HepG2 (cell line): Measurements from ENCODE around the gene GRID1. TPM values are rescaled to one million over a fixed set of nuclear protein-coding genes. Genes with fewer than 3 reads are reported as not detected.

Experiments used
- ELF4 ChIP-seq: sonication (generic); formaldehyde crosslinking; IDR thresholded peaks from 2 replicates; pipeline ENCODE4 v1.5.0; 2020; ENCODE audit warnings: missing genetic modification reagents, mild to moderate bottlenecking, moderate library complexity, borderline replicate concordance
- ELK4 ChIP-seq: sonication (generic); formaldehyde crosslinking; IDR thresholded peaks from 2 replicates; pipeline ENCODE4 v1.9.0; 2021; ENCODE audit warnings: missing genetic modification reagents, borderline replicate concordance
- PBX2 ChIP-seq: IDR thresholded peaks from 2 replicates; pipeline ENCODE4 v1.6.1; 2016; ENCODE audit warnings: control low read depth
- REL ChIP-seq: sonication (generic); formaldehyde crosslinking; conservative IDR thresholded peaks from 2 replicates; pipeline ENCODE4 v1.8.0; 2022; ENCODE audit warnings: mild to moderate bottlenecking, missing genetic modification reagents, moderate library complexity
- TBX2 ChIP-seq: sonication (generic); formaldehyde crosslinking; IDR thresholded peaks from 2 replicates; pipeline ENCODE4 v1.5.0; 2020; ENCODE audit warnings: missing genetic modification reagents, mild to moderate bottlenecking, borderline replicate concordance
- ZBTB34 ChIP-seq: sonication (generic); formaldehyde crosslinking; IDR thresholded peaks from 2 replicates; pipeline ENCODE4 v1.8.0; 2022; ENCODE audit warnings: mild to moderate bottlenecking, missing genetic modification reagents
- ZNF10 ChIP-seq: sonication (generic); formaldehyde crosslinking; IDR thresholded peaks from 2 replicates; pipeline ENCODE4 v1.4.0; 2020; ENCODE audit warnings: mild to moderate bottlenecking, low read depth, missing genetic modification reagents, borderline replicate concordance
- ZNF101 ChIP-seq: sonication (generic); formaldehyde crosslinking; IDR thresholded peaks from 2 replicates; pipeline ENCODE4 v1.4.0; 2020; ENCODE audit warnings: mild to moderate bottlenecking, low read depth, missing genetic modification reagents, borderline replicate concordance
- ZNF556 ChIP-seq: sonication (generic); formaldehyde crosslinking; IDR thresholded peaks from 2 replicates; pipeline ENCODE4 v1.4.0; 2020; ENCODE audit warnings: mild to moderate bottlenecking, missing genetic modification reagents, borderline replicate concordance
- ZNF75D ChIP-seq: sonication (generic); formaldehyde crosslinking; IDR thresholded peaks from 2 replicates; pipeline ENCODE4 v1.8.1; 2023; ENCODE audit warnings: missing genetic modification reagents, mild to moderate bottlenecking, borderline replicate concordance
- polyA plus RNA-seq, 8 experiments: library from polyadenylated mRNA; depleted of rRNA in 3 of 8; stranded (reverse) in 7 of 8; unstranded in 1 of 8; fragments of >200 nt; fragmentation: Illumina TruSeq in 4 of 8; extraction: Trizol in 4 of 8; gene quantifications; 2 replicates each; pipeline versions ENCODE4 v1.2.1 to v1.2.3, GENCODE V29; 2011 to 2016; ENCODE audit warnings: low read depth in 4 of 8, missing spikeins in 1 of 8, mixed read lengths in 1 of 8; ENCODE audit not compliant: insufficient read depth in 1 of 8
- total RNA-seq, 5 experiments: library from RNA; depleted of rRNA; stranded (reverse); fragments of >200 nt; fragmentation: Illumina TruSeq; extraction: Trizol; gene quantifications; 2 replicates each; pipeline ENCODE4 v1.2.3, GENCODE V29; 2016; ENCODE audit warnings: low read depth in 1 of 5
- TF ChIP-seq, protein P1 (sequence below): sonication (generic); formaldehyde crosslinking; IDR thresholded peaks from 2 replicates; pipeline ENCODE4 v1.5.0; 2020; ENCODE audit warnings: mild to moderate bottlenecking, missing genetic modification reagents, borderline replicate concordance
- TF ChIP-seq, protein P2 (sequence below): sonication (generic); formaldehyde crosslinking; IDR thresholded peaks from 2 replicates; pipeline ENCODE4 v1.4.0; 2020; ENCODE audit warnings: missing genetic modification reagents, borderline replicate concordance

Gene GRID1
- total and polyA plus RNA-seq, 2 of the 13 experiments (the other 11 are each of a cell fraction or from before 2014, with no cell fraction given) = 0.05 TPM; not detected in 1

- TF ChIP-seq ELK4 (CRISPR knock-in tag) (no peak), ELF4 (CRISPR knock-in tag) (no peak), ZNF75D (no peak), REL (CRISPR knock-in tag) (no peak), ZNF556 (0 out of 2 replicates have a peak, but pooled peaks have one; percentile 26), ZBTB34 (CRISPR knock-in tag) (no peak), PBX2 (CRISPR knock-in tag) (peak; percentile 57; the same call in 1 of the 2 replicates), ZNF101 (CRISPR knock-in tag) (no peak), TBX2 (0 out of 2 replicates have a peak, but pooled peaks have one; percentile 1), ZNF10 (CRISPR knock-in tag) (no peak)
- TF ChIP-seq, protein P1, sequence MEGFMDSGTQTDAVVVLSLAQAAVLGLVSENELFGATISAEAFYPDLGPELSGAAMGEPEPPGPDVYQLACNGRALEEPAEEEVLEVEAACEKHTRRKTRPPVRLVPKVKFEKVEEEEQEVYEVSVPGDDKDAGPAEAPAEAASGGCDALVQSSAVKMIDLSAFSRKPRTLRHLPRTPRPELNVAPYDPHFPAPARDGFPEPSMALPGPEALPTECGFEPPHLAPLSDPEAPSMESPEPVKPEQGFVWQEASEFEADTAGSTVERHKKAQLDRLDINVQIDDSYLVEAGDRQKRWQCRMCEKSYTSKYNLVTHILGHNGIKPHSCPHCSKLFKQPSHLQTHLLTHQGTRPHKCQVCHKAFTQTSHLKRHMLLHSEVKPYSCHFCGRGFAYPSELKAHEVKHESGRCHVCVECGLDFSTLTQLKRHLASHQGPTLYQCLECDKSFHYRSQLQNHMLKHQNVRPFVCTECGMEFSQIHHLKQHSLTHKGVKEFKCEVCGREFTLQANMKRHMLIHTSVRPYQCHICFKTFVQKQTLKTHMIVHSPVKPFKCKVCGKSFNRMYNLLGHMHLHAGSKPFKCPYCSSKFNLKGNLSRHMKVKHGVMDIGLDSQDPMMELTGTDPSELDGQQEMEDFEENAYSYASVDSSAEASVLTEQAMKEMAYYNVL (CRISPR knock-in tag) = no peak
- TF ChIP-seq, protein P2, sequence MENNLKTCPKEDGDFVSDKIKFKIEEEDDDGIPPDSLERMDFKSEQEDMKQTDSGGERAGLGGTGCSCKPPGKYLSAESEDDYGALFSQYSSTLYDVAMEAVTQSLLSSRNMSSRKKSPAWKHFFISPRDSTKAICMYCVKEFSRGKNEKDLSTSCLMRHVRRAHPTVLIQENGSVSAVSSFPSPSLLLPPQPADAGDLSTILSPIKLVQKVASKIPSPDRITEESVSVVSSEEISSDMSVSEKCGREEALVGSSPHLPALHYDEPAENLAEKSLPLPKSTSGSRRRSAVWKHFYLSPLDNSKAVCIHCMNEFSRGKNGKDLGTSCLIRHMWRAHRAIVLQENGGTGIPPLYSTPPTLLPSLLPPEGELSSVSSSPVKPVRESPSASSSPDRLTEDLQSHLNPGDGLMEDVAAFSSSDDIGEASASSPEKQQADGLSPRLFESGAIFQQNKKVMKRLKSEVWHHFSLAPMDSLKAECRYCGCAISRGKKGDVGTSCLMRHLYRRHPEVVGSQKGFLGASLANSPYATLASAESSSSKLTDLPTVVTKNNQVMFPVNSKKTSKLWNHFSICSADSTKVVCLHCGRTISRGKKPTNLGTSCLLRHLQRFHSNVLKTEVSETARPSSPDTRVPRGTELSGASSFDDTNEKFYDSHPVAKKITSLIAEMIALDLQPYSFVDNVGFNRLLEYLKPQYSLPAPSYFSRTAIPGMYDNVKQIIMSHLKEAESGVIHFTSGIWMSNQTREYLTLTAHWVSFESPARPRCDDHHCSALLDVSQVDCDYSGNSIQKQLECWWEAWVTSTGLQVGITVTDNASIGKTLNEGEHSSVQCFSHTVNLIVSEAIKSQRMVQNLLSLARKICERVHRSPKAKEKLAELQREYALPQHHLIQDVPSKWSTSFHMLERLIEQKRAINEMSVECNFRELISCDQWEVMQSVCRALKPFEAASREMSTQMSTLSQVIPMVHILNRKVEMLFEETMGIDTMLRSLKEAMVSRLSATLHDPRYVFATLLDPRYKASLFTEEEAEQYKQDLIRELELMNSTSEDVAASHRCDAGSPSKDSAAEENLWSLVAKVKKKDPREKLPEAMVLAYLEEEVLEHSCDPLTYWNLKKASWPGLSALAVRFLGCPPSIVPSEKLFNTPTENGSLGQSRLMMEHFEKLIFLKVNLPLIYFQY (CRISPR knock-in tag) = no peak
Measured at GRCh38 chr10:86403183-86403797, 36.7 kb upstream of the GRID1 start (continued).
